HG02852 (cell line): ENCODE data around the gene HOXA7.

ENCODE experiments used
- ATAC-seq: cut with Tn5 transposase; IDR thresholded peaks from one replicate; pipeline ENCODE4 v1.9.1; 2021; ENCODE audit warnings: mild to moderate bottlenecking, moderate library complexity; ENCODE audit not compliant: unreplicated experiment

Gene HOXA7

DNA sequence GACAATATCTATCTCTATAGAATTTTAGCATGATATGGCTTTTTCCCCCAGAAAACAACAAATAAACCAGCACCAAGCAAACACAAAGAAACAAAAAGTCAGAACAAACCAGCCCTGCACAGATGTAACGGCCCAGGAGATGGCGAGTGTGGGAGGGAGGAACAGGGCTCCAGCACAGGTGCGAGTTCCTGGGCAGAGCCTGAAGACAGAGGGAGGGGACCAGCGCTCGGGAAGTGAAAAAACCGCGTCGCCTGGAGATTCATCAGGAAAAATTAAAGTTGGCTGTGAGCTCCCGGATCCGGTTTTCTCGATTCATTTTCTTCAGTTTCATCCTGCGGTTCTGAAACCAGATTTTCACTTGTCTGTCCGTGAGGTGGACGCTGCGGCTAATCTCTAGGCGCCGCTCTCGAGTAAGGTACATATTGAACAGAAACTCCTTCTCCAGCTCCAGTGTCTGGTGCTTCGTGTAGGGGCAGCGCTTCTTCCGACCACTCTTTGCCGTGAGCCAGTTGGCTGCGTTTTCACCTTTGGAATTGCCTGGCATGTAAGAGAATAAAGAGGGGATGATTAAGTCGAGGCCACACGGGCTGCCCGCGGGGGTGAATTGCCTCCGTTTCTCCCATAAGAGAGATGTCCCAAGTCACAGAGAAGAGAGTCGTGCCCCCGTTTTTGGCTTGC, 15.3 kb upstream of the HOXA7 start:
- ATAC-seq: no peak

DNA sequence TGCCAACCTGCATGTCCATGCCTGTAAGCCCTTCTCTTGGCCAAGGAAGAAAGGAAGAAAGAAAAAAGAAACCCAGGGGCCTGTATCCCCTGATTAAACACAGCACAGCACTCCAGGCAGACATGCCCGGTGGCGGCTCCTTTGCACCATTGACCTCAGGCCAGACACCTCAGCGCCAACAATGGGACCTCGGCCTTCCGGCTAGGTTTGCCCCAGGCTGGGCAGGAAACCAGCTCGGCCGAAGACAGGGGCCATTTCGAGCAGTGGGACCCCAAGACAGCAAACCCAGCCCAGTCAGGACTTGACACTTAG, 14.8 kb upstream of the HOXA7 start:
- ATAC-seq: no peak

DNA sequence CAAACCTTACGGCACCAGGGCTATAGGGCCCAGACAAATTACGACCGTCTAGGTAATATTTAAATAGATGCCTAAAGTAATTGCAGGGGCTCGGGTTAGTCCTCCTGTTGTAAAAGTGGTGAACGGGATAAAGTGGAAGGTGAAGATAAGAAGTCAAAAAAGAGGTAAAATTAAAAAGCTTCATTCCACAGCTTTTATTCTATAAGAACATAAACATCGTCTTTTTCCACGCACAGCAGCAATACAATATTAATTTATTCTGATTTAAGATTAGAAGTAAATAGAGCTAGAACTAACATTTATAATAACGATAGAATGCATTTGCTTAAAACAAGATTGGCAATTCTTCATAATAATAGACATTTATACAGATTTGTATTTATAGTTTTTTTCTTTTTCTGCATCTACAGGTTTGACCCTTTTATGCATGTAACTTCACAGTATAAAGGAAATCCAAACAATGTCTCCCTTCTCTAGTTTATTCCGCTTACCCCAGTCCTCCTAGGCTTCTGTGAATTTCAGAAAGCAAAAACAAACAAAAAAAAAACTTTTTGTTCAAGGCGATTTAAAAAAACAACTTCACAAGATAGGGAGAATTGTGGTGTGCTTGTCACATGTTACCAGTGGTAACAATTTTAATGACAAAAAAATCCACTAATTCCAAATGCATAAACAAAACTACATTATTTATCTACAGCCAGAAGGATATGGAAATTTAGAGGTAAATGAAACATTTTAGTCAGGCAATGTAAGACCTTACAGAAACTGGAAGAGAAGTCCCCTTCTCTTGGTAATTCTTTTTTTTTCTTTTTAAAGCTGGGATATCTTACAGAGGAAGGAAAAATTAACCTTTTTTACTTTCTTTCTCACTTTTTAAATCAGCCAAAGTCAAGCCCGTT, 14.2 kb upstream of the HOXA7 start:
- ATAC-seq: no peak

DNA sequence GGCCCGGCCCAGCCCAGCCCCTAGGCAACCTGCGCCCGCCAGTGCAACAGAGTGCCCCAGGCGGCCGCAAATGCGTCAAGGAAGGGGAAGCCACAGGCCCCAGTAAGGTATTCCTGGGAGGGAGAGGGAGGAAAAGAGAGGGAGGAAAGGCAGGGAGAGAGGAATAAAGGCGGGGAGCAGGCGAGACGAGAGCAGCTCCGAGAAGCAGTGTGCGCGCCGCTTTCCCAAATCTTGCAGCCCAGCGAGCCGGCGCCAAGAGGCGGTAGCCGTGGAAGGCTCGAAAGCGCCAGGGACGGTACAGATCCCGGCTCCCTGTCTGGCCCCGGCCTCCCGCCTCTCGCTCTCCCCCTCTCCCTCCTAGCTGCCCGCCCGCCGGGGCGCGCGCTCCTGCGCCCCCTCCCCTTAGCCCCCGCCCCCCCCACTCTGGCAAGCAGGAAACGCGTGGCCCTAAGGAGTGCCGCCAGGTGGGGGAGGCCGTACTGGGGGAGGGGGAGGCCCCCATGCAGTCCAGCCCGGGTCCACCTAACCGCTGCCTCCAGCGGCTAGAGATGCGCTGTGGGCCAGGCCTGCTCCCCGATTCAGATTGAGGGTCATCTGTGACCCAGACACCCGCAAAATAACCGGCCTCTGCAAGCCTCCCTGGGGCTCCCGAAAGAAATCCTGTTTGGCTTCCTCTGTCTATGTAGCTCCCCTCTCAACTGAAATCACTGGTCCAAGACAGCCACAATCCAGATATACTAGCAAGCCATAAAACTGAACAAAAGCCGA, 13.4 kb upstream of the HOXA7 start:
- ATAC-seq: no peak

DNA sequence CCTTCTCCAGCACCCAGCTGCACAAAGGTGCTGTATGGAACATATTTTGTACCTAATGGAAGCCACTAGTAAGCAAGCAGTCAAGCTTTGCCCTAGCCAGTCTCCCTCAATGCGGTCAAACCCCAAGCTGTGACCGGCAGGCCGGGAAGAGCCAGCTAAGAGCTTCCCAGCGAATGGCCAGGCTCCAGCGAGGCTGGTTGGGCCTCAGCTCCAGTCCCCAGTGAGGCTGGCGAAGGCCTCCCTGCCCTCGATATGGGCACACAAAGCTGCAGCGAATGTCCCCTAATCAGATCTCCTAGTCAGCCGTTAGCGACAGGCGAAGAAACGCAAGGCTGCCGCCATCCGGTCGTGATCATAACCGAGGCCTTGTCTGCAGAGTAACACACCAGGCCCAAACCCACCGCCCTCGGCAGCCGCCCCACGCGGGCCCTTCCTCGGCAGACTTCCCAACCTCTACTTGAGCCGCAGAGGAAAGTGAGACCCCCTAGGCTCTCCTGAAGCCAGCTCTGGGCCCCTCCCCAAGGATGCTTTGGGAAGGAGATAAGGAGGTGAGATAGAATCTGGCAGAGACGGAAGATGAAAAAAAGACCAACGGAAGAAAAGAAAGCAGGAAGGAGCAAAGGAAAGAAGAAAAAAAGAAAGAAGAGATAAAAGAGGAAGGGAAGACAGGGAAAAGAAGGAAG, 11.9 kb upstream of the HOXA7 start:
- no peak for ATAC-seq

DNA sequence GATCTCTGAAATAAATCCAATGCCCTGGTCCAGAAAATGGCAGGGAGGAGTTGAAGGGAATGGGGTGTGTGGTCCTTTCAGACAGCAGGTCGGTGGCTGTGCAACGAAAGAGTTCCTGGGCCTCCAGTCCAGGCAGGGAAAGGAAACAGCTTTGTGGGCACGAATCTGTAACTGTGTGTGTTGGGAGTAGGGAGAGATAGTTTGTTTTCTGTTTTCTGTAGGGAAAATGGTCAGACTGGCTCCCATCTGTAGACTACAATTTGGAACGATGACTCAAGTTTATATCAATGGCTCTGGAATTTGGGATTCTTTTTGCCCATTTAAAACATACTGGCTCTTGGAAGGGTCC, 11.4 kb upstream of the HOXA7 start:
- ATAC-seq: no peak

DNA sequence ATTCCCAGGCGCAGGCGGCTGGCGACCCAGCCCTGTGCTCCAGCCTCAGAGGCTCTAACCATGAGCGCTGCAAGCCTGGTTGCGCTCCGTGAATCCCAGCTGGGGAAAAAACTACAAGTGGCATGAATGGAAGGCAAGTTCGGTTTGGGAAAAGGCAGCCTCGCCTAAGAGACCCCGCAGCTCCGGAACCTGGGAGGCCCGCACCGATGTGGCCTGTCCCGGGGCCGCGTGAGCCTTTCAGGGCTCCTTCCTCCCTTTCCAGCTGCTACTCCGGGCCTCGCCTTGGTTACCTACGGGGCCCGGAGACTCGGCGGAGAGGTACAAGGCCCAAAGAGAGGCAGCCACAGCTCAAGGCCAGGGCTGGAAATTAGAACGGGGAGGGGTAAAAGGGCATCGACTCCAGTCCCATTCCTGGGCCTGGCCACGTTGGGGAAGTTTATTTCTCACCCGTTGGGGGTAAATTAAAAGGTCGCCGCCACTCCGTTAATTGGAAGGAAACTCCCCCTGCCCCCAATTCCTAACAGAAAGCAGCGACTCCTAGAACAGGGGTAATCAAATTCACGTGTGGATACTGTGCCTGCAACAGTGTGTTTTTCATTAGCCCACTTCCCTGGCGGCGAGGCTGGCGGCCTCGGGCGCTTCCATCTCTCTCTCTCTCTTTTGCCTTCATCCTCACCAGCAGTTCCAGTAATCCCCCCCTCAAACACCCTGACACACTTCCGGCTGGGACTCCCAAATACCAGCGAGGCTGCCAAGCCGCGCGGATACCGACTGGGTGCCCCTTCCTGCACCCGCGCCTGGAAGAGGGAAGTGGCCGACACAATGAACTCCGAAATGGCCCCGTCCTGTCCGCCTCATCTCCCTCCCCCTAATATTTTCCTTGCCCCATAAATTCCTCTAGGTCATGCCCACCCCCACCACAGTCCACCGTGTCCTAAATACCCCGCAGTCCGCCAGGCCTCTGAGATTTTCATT, 10.3 kb upstream of the HOXA7 start:
- ATAC-seq: no peak

DNA sequence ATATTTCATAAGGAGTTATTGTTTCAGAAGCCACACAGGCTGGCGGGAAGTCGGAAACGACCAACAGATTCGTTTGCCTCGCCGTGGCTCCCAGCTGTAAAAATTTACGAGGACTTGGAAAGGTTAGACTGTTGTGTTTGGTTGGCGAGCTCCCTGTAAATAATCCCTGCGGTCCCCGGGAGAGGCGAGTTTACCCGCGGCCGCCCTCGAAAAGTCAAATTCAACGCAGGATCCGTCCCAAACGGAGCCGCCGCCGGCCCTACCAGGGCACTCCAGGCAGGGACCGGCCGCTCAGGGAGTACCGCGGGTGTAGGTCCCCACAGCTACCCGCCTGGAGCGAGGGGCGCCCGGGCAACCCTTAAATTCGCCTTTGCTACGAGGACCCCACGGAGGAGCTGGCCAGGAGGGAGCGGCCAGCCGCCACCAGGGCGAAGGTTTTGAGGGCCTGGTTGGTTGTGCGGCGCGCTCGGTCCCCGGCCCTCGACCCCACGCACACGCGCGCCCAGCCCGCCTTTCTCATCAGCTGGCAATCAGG, 9.6 kb upstream of the HOXA7 start:
- no peak for ATAC-seq

DNA sequence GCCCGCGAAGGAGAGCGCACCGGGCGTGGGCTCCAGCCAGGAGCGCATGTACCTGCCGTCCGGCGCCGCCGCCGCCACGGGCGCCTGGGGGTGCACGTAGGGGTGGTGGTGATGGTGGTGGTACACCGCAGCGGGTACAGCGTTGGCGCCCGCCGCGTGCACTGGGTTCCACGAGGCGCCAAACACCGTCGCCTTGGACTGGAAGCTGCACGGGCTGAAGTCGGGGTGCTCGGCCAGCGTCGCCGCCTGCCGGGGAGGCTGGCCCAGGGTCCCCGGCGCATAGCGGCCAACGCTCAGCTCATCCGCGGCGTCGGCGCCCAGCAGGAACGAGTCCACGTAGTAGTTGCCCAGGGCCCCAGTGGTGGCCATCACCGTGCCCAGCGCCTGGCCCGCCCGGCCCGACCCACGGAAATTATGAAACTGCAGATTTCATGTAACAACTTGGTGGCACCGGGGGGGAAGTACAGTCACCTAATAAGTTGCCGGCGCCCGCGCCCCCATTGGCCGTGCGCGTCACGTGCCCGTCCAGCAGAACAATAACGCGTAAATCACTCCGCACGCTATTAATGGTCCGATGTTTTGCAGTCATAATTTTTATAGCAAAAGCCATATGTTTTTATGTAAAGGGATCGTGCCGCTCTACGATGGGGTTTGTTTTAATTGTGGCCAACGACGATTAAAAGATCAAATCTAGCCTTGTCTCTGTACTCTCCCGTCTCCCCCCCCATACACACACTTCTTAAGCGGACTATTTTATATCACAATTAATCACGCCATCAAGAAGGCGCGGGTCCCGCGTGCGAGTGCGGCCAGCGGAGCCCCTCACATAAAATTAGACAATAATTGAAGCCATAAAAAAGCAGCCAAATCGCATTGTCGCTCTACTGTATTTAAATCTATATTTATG, 8.9 kb upstream of the HOXA7 start, which contains the start of gene HOXA9:
TSS of gene HOXA9 (minus strand) at position 449 of the 907 bp plus-strand sequence. CDS start at position 369, 80 bp downstream.
- no peak for ATAC-seq

DNA sequence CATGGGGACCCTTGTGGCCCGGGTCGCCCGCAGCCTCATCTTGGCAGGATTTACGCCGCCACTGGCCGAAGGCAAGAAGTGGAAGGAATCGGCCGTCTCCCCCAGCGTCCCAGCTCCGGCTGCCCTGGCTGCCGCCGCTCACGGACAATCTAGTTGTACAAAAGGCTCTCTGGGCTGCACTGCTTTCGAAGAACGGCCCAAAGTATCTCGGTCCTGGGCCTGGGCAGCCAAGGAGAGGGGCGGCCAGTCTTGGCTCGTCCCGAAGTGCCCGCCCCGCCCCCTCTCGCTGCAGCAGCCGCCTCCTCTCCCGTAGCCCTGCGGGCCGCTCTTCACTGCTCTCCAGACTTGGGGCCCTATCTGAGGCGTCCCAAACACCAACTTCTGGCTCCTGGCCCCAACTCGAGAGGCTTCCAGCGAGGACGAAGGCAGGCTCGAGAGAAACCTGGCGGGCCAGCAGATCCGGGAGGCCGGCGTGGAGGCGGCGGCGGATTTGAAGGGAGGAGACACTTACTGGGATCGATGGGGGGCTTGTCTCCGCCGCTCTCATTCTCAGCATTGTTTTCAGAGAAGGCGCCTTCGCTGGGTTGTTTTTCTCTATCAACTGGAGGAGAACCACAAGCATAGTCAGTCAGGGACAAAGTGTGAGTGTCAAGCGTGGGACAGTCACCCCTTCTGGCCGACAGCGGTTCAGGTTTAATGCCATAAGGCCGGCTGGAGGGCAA, 8.1 kb upstream of the HOXA7 start:
- no peak for ATAC-seq

DNA sequence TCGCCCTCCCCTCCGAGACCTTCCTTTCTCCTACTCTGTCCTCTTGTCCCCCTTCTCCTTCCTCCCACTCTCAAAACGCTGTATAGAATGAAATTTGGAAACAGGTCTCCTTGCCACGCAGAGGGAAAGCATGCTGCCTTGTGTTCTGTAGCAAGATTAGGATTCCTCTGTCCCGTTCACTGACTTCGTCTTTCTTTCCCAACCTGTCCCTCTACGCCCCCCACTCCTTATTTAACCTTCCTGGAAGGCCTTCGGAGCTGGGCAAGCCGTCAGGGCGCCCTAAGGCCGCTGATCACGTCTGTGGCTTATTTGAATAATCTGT, 7.5 kb upstream of the HOXA7 start:
- no peak for ATAC-seq

DNA sequence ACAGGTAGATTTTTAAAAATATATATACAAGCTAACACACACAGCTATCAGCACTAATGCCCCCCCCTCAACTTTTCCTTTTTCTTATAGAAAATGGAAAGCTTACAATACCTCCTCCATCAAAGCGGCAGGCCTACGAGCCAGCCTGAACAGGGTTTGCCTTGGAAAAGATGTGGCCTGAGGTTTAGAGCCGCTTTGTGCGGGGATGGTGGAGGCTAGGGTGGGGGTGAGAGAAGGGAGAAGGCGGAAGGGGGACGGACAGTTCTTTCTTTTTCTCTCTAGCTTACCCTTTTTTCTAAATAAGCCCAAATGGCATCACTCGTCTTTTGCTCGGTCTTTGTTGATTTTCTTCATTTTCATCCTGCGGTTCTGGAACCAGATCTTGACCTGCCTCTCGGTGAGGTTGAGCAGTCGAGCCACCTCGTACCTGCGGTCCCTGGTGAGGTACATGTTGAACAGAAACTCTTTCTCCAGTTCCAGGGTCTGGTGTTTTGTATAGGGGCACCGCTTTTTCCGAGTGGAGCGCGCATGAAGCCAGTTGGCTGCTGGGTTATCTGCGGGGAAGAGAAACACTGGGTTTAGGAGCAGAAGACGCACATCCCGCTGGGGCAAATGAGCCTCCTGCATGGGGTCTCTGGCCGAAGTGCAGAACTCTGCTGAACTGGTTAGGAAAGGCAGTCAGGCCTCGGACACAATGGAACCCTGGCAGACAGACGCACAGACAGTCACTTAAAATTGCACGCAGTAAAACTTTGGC, 7.0 kb upstream of the HOXA7 start:
- no peak for ATAC-seq

DNA sequence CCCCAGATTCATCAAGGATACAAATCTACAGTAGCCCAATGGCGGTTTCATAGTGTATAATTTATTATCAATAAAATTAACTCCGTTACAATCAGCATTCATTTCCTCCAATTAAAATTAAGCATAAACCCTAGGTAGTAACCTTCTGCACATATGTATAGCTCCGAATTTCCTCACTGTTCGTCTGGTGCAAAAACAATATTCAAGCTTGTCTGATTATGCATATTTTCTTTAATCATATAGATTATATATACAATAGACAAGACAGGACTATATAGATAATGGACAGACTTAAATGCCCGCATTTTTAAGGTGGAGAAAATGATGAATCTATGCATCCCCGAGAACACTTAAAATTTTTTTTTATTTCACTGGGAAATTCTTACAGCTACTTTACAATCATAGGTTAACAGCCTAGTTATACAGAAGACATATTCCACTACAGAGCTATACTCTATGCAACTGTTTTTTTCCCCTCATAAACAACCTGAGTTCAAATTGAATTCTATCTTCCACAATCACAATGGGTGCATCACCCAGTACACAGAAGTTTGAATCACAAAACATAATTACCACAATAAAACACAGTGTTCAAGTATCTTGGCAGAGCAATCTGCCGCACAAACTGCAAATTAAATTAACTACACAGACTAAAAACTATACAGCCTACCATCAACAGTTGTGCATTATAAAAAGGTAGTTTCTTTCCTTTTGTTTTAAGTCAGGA, 6.2 kb upstream of the HOXA7 start:
- no peak for ATAC-seq

DNA sequence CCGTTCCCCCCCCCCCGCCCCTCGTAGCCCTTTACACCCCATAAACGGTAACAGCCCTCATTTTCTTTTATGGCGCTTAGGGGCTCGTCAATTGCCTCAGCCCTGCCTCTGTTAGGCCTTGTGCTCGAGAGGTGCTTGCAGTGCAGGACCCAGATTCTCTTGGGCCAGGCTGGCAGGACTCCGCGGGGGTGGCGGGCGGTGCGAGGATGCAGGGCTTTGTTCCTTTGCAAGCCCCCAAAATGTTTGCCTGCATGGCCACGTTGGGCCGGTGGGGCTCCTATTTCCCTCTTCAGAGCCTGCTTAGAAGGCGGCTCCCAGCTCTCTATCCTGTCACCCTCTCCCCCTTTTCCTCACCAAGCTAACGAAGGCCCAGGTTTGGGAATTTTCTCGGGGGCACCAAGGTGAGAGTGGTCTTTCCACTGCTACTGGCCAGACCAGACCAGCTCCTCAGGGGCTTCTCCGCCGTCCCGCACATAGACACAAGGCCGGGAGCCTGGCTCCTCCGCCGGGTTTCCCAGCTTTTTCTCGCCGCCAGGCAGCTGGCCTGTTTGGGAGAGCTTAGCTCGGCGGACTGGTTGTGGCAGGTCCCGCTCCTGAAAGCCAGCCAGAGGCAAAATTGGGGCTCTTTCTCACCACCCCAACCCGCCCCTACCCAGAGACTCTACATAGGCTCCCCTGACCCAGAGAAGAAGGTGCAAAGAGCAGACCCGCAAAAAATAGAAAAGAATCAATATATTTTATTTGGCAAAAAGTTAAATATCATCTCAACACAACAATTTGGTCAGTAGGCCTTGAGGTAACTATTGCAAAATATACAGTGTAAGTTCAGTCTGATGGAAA, 5.5 kb upstream of the HOXA7 start:
- ATAC-seq: no peak

DNA sequence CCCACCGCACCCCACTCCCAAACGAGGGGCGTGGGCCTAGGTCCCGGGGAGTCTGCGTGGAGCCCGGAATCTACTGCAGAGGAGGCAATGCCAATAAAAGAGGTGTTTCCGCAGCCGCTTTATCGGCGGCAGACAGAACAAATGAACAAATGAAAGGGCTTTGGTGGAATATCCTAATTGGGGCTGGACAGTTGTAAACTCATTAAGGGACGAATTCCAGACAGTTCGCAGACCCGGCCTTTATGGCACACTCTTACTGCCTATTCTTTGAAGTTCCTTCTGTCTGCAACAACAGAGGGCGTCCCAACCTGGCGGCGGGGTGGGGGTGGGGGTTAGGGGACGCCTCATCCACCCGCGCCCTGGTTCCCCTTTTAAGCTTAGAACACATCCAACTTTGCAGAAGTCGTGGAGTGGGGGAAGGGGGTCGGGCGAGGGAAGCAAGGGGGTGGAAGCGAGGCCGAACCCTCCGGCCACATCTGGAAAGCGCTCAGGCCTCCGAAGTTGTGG, 4.8 kb upstream of the HOXA7 start:
- no peak for ATAC-seq
